GM12878 (cell line): ENCODE results near the gene TMEM250. TPM values are rescaled to one million over a fixed set of nuclear protein-coding genes. Genes with fewer than 3 reads are reported as not detected.

Source experiments
- ATAC-seq: fragments of 200-7000 bp; cut with Tn5 transposase; 3 replicates; pipeline ENCODE4 v1.9.1; 2020; ENCODE audit warnings: mild to moderate bottlenecking, moderate library complexity
- BruUV-seq: library from RNA; stranded (reverse); fragments of 400-500 nt; replicated peaks from 2 replicates; lab custom pipeline; 2021; lab: Mats Ljungman, UMichigan
- CTCF ChIA-PET: fragments of 300-600 bp; sonication (Branson Sonifier 250); formaldehyde crosslinking; extraction: SDS; loops from one replicate; lab custom pipeline; 2021; ENCODE audit warnings: inconsistent platforms; lab: Yijun Ruan, JAX
- POLR2A ChIA-PET: fragments of 350-600 bp; formaldehyde crosslinking; extraction: SDS; loops from one replicate; lab custom pipeline; 2021; ENCODE audit warnings: inconsistent platforms; lab: Charles Lee
- RAD21 ChIA-PET: fragments of 300-600 bp; sonication (Branson Sonifier 250); formaldehyde crosslinking; loops from one replicate; lab custom pipeline; 2023; ENCODE audit warnings: antibody characterized with exemption; ENCODE audit not compliant: unreplicated experiment; lab: Charles Lee
- SMC1A ChIA-PET: fragments of 300-600 bp; sonication (Branson Sonifier 250); formaldehyde crosslinking; loops from one replicate; lab custom pipeline; 2023; ENCODE audit not compliant: unreplicated experiment, uncharacterized antibody; lab: Charles Lee
- DNase-seq: peaks from one replicate; pipeline ENCODE4 v3.0.0-alpha.2; 2011; ENCODE audit warnings: low read depth, low spot score
- FAIRE-seq: peaks from 3 replicates; lab custom pipeline; 2011; peaks lifted over from hg19 to GRCh38; lab: Jason Lieb, UNC
- H2AFZ ChIP-seq: 2 replicates; pipeline ENCODE4 v1.6.0; 2011; ENCODE audit warnings: low read depth, low read length, control low read depth; ENCODE audit not compliant: control insufficient read depth
- H3K27ac ChIP-seq: 2 replicates; pipeline ENCODE4 v1.5.1; 2011; ENCODE audit warnings: control low read depth; ENCODE audit not compliant: control insufficient read depth, insufficient read depth
- H3K27me3 ChIP-seq, 2 experiments: replicated peaks in 1 of 2; 2 replicates each; pipeline versions ENCODE4 v1.6.0 to v1.6.1; 2011; ENCODE audit warnings: low read length in 1 of 2; ENCODE audit not compliant: control insufficient read depth in 2 of 2, insufficient read depth in 2 of 2
- H3K36me3 ChIP-seq, 2 experiments: 2 replicates each; pipeline ENCODE4 v1.5.1; 2011; ENCODE audit warnings: low read length in 1 of 2; ENCODE audit not compliant: control insufficient read depth in 2 of 2, insufficient read depth in 2 of 2
- H3K4me1 ChIP-seq: 2 replicates; pipeline ENCODE4 v1.6.1; 2011; ENCODE audit warnings: mild to moderate bottlenecking, low read length, moderate library complexity, mixed read lengths; ENCODE audit not compliant: control insufficient read depth, insufficient read depth
- H3K4me2 ChIP-seq: 2 replicates; pipeline ENCODE4 v1.6.0; 2011; ENCODE audit warnings: control low read depth; ENCODE audit not compliant: control insufficient read depth, insufficient read depth
- H3K4me3 ChIP-seq: fragments of 200-600 bp; sonication (generic); 2 replicates; pipeline ENCODE4 v1.5.1; 2016
- H3K79me2 ChIP-seq: 2 replicates; pipeline ENCODE4 v1.6.0; 2011; ENCODE audit warnings: low read length; ENCODE audit not compliant: control insufficient read depth, insufficient read depth
- H3K9ac ChIP-seq: 2 replicates; pipeline ENCODE4 v1.8.0; 2011; ENCODE audit warnings: low read length, control low read depth, mixed read lengths; ENCODE audit not compliant: control insufficient read depth, insufficient read depth
- H3K9me3 ChIP-seq: replicated peaks from 3 replicates; pipeline ENCODE4 v1.5.1; 2011; ENCODE audit warnings: mild to moderate bottlenecking, low read length; ENCODE audit not compliant: control insufficient read depth, insufficient read depth
- H4K20me1 ChIP-seq: 2 replicates; pipeline ENCODE4 v1.6.0; 2011; ENCODE audit not compliant: control insufficient read depth, insufficient read depth
- BACH1 ChIP-seq: fragments of 450-650 bp; IDR thresholded peaks from 2 replicates; pipeline ENCODE4 v1.6.1; 2017; ENCODE audit warnings: mild to moderate bottlenecking, borderline replicate concordance
- CBX3 ChIP-seq: fragments of 200-600 bp; sonication (generic); IDR thresholded peaks from 2 replicates; pipeline ENCODE4 v1.6.1; 2016; ENCODE audit warnings: low read depth, borderline replicate concordance
- CEBPB ChIP-seq, 2 experiments: fragments of 150-350 bp in 1 of 2; IDR thresholded peaks; 2 replicates each; pipeline ENCODE4 v1.6.1; 2012 to 2014; ENCODE audit warnings: low read depth in 2 of 2, low read length in 2 of 2, borderline replicate concordance in 1 of 2, inconsistent platforms in 1 of 2
- LARP7 ChIP-seq: fragments of 450-650 bp; IDR thresholded peaks from 2 replicates; pipeline ENCODE4 v1.6.1; 2017; ENCODE audit warnings: mild to moderate bottlenecking
- NBN ChIP-seq: fragments of 450-650 bp; IDR thresholded peaks from 2 replicates; pipeline ENCODE4 v1.6.1; 2016
- NFYA ChIP-seq: IDR thresholded peaks from 2 replicates; pipeline ENCODE4 v1.6.1; 2011; ENCODE audit warnings: low read depth, mild to moderate bottlenecking, low read length, improper control_type of control experiment, borderline replicate concordance
- NR2C2 ChIP-seq: IDR thresholded peaks from 2 replicates; pipeline ENCODE4 v1.6.1; 2011; ENCODE audit warnings: borderline replicate concordance, low read depth; ENCODE audit not compliant: control insufficient read depth, insufficient read length
- RB1 ChIP-seq: fragments of 450-650 bp; formaldehyde crosslinking; IDR thresholded peaks from 2 replicates; pipeline ENCODE4 v1.6.1; 2017; ENCODE audit warnings: mild to moderate bottlenecking, borderline replicate concordance
- SP1 ChIP-seq: IDR thresholded peaks from one replicate; pipeline ENCODE4 v1.6.1; 2011; ENCODE audit warnings: low read depth, low read length
- ZZZ3 ChIP-seq: IDR thresholded peaks from 2 replicates; pipeline ENCODE4 v1.6.1; 2011; ENCODE audit warnings: low read depth; ENCODE audit not compliant: control insufficient read depth, insufficient read length
- WGBS: methylation state at CpG from one replicate; pipeline ENCODE4 v1.1.6; 2016; ENCODE audit warnings: low lambda C conversion rate; ENCODE audit not compliant: insufficient replicate concordance, insufficient coverage; ENCODE audit errors: missing lambda C conversion rate; 5-methylcytosine and 5-hydroxymethylcytosine counted together
- in situ Hi-C: fragments of 300-500 bp; cut with MboI; formaldehyde crosslinking; loops from 9 replicates; pipeline ENCODE4 v1.14.3; 2018; ENCODE audit warnings: mixed read lengths
- intact Hi-C: fragments of 100-400 bp; cut with micrococcal nuclease; formaldehyde crosslinking; loops from one replicate; pipeline ENCODE4 v1.14.2; 2022; ENCODE audit not compliant: unreplicated experiment
- polyA plus RNA-seq, 11 experiments: library from polyadenylated mRNA; depleted of rRNA in 4 of 11; unstranded in 6 of 11; stranded (reverse) in 5 of 11; fragments of >200 nt; fragmentation: Nextera tagmentation in 4 of 11; fragmentation: Illumina TruSeq in 1 of 11; extraction: Ambion mirVana in 4 of 11; extraction: Trizol in 1 of 11; gene quantifications; 1 replicate in 1 of 11; 2 replicates in 10 of 11; pipeline versions ENCODE4 v1.2.1 to v1.2.3, GENCODE V29; 2011 to 2016; ENCODE audit warnings: inconsistent platforms in 2 of 11, missing spikeins in 2 of 11, low read depth in 1 of 11
- total RNA-seq, 4 experiments: library from RNA; depleted of rRNA in 3 of 4; stranded (reverse); fragments of >200 nt in 3 of 4; fragmentation: Illumina TruSeq in 1 of 4; extraction: Trizol in 1 of 4; gene quantifications; 2 replicates each; pipeline versions ENCODE4 v1.2.1 to v1.2.3, GENCODE V29; 2013 to 2021

TMEM250 gene
- total and polyA plus RNA-seq, 10 of the 15 experiments (the other 5 are each of a cell fraction or from before 2014, with no cell fraction given), result 0.39 to 39.9 (median 8.5) TPM

GRCh38 chr9:136155576-136155975 lies 36.9 kb upstream of the TMEM250 start:
- no TSS peak for BruUV-seq
- no peaks in the 10 kb centered on the region for H4K20me1 ChIP-seq
- CTCF ChIA-PET, result no interaction called here

GRCh38 chr9:136154943-136155342 lies 36.3 kb upstream of the TMEM250 start:
- no peak overlapping the region for H2AFZ ChIP-seq
- ChIA-PET RAD21 (no interaction called here), CTCF (no interaction called here), SMC1A (no interaction called here), POLR2A (no interaction called here)
- peaks cover 0 to 1% of the 10 kb centered on the region in 2 experiments; a peak in 1 of 4 replicates for H3K27me3 ChIP-seq
- intact Hi-C loops (no loop called here), in situ Hi-C loops (no loop called here)
- H3K36me3 ChIP-seq, result no peaks in the 10 kb centered on the region
- no peak overlapping the region for H3K9ac ChIP-seq
- ATAC-seq, result no peak
- H4K20me1 ChIP-seq, result no peaks in the 10 kb centered on the region
- TF ChIP-seq BACH1 (no peak), NFYA (no peak), LARP7 (no peak), ZZZ3 (no peak), RB1 (no peak), CBX3 (no peak)
- DNase-seq, result no peak
- H3K27ac ChIP-seq, result no peak overlapping the region
- no TSS peak for BruUV-seq
- H3K4me1 ChIP-seq, result no peaks in the 10 kb centered on the region
- 41% methylated on average over 14 of the region's 14 CpGs for WGBS
- H3K9me3 ChIP-seq, result no peaks in the 10 kb centered on the region
- FAIRE-seq, result no peak
- H3K79me2 ChIP-seq, result no peaks in the 10 kb centered on the region
- no peak overlapping the region for H3K4me3 ChIP-seq
- no peak overlapping the region for H3K4me2 ChIP-seq

More at GRCh38 chr9:136155576-136155975, 36.9 kb upstream of the TMEM250 start:
- Histone ChIP-seq H3K4me2 (no peak overlapping the region), H3K36me3 (no peaks in the 10 kb centered on the region), H3K27ac (no peak overlapping the region), H3K4me1 (no peaks in the 10 kb centered on the region), H2AFZ (no peak overlapping the region), H3K9me3 (no peaks in the 10 kb centered on the region), H3K79me2 (no peaks in the 10 kb centered on the region), H3K4me3 (no peak overlapping the region), H3K9ac (no peak overlapping the region), H3K27me3 (peaks cover 0 to 1% of the 10 kb centered on the region in 2 experiments; a peak in 1 of 4 replicates)
- FAIRE-seq, result no peak
- RAD21 ChIA-PET, result no interaction called here
- WGBS, result 36% methylated on average over 17 of the region's 17 CpGs
- TF ChIP-seq NBN (no peak), NR2C2 (no peak), SP1 (no peak), CEBPB (IDR thresholded peaks at IDR 0.05; ENCODE audit: borderline replicate concordance in 1 of 2, low read depth in 2 of 2, low read length in 2 of 2) (no peak)
- SMC1A ChIA-PET, result no interaction called here
- intact Hi-C loops, result no loop called here
- DNase-seq, result no peak
- no peak for ATAC-seq
- in situ Hi-C loops, result no loop called here
- POLR2A ChIA-PET, result no interaction called here
